GM18909 (cell line): ENCODE measurements around the gene STPG4.

Source experiments
- ATAC-seq: cut with Tn5 transposase; IDR thresholded peaks from one replicate; pipeline ENCODE4 v1.9.1; 2021; ENCODE audit warnings: mild to moderate bottlenecking; ENCODE audit not compliant: unreplicated experiment, poor library complexity

STPG4 gene

GRCh38 chr2:47040651-47041050, 114.5 kb downstream of the STPG4 start:
- no peak for ATAC-seq

- ATAC-seq = no peak
These were observed 115.1 kb downstream of the STPG4 start for GRCh38 chr2:47039913-47040562.

GRCh38 chr2:47039489-47039870, 115.6 kb downstream of the STPG4 start:
- ATAC-seq = no peak

DNA sequence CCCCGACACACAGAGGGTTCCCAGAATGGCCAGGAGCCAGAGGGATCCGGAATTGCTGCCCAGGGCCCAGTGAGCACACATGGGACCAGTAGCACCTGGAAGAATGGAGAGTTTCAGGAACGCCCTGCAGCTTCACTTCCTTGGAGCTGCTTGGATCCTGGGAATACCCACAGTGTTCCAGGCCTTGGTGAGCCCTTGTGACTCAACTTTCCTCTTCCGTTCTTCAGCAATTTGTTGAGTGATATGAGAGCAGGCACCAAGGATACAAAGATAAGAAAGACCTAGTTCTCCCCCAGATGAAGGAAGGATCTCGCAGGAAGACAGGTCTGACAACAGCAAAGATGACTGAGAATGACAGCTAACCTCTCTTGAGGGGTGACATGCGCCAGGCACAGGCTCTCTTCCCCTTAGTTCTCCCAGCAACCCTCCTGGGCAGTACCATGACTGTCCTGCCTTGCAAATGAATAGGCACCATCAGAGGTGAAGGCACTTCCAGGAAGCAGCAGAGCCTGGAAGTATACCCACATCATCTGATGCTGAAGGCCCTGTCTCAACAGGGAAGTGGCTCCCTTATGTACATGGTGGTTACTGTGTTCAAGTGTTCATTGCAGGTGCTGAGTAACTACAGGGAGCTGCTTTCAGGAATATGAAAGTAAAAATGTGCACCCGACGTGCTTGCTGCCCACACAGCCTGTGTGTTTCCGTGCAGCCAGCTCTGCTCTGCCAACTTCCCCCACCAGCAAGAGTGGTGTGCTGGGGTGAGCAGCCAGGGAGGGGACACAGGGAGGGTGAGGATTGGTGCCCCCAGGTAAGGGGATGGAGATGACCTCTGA, 116.2 kb downstream of the STPG4 start:
- ATAC-seq = peak; percentile 63

DNA sequence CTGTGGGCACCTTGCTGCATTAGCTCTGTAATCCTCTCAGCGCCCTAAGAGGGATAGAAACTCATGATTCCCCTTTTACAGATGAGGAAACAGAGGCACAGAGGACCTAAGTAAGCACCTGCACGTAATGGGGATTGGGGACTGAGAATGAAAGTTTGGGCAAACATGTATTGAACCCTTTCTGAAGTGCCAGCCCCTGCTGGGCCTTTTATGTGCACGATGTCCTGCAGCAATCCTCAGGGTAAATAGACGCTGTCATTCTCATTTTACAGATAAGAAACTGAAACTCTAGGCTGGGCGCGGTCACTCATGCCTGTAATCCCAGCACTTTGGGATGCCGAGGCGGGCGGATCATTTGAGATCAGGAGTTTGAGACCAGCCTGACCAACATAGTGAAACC, 117.4 kb downstream of the STPG4 start:
- ATAC-seq = no peak
